HG02642 (cell line): Measurements from ENCODE around the gene POP7.
"Not testable (repeated sequence)": the region's sequence is repeated elsewhere in the genome, so short reads cannot be mapped to it uniquely, and the experiment has no call there.

ENCODE experiments used
- ATAC-seq: cut with Tn5 transposase; IDR thresholded peaks from one replicate; pipeline ENCODE4 v1.9.1; 2021; ENCODE audit warnings: mild to moderate bottlenecking; ENCODE audit not compliant: unreplicated experiment, poor library complexity

The POP7 gene

DNA sequence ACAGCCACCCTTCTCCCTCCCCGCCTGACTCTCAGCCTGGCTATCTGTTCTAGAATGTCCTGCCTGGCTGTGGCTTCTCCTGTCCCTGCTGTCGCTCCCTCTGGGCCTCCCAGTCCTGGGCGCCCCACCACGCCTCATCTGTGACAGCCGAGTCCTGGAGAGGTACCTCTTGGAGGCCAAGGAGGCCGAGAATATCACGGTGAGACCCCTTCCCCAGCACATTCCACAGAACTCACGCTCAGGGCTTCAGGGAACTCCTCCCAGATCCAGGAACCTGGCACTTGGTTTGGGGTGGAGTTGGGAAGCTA is 15.5 kb downstream of the POP7 start:
- ATAC-seq, result no peak

DNA sequence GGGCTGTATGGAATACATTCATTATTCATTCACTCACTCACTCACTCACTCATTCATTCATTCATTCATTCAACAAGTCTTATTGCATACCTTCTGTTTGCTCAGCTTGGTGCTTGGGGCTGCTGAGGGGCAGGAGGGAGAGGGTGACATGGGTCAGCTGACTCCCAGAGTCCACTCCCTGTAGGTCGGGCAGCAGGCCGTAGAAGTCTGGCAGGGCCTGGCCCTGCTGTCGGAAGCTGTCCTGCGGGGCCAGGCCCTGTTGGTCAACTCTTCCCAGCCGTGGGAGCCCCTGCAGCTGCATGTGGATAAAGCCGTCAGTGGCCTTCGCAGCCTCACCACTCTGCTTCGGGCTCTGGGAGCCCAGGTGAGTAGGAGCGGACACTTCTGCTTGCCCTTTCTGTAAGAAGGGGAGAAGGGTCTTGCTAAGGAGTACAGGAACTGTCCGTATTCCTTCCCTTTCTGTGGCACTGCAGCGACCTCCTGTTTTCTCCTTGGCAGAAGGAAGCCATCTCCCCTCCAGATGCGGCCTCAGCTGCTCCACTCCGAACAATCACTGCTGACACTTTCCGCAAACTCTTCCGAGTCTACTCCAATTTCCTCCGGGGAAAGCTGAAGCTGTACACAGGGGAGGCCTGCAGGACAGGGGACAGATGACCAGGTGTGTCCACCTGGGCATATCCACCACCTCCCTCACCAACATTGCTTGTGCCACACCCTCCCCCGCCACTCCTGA is 16.7 kb downstream of the POP7 start:
- ATAC-seq, result no peak

DNA sequence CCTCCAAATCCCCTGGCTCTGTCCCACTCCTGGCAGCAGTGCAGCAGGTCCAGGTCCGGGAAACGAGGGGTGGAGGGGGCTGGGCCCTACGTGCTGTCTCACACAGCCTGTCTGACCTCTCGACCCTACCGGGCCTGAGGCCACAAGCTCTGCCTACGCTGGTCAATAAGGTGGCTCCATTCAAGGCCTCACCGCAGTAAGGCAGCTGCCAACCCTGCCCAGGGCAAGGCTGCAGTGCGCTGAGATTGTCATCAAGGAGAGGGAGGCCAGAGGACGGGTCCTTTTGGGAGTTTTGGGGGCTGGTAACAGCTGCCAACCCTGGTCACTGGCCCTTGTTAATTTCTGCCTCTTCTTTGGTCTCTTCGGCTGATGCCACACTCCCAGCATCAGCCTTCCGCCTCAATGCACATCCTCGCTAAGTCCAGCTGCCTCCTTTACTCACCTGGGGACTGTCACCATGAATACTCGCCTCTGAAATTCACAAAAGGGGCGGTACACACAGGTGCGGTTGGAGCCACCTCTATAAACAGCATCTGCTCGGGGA is 17.9 kb downstream of the POP7 start:
- ATAC-seq, result no peak

DNA sequence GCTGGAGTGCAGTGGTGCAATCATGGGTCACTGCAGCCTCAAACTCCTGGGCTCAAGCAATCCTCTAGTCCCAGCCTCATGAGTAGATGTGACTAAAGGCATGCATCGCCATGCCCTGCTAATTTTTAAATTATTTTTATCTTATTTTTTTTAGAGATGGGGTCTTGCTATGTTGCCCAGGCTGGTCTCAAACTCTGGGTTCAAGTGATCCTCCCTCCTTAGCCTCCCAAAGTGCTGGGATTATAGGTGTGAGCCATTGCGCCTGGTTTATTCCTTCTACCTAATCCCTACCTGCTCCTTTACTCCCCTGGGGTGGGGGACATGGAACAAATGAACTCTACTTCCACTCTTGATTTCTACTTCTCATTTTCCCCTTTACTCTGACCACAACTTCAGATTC is 18.4 kb downstream of the POP7 start:
- ATAC-seq, result not testable (repeated sequence)

- ATAC-seq, result no peak
Observed at GRCh38 chr7:100726996-100727761, 21.3 kb downstream of the POP7 start.

GRCh38 chr7:100728196-100728595 is 22.3 kb downstream of the POP7 start:
- ATAC-seq, result no peak

GRCh38 chr7:100730136-100730800 is 24.3 kb downstream of the POP7 start:
- ATAC-seq, result no peak

DNA sequence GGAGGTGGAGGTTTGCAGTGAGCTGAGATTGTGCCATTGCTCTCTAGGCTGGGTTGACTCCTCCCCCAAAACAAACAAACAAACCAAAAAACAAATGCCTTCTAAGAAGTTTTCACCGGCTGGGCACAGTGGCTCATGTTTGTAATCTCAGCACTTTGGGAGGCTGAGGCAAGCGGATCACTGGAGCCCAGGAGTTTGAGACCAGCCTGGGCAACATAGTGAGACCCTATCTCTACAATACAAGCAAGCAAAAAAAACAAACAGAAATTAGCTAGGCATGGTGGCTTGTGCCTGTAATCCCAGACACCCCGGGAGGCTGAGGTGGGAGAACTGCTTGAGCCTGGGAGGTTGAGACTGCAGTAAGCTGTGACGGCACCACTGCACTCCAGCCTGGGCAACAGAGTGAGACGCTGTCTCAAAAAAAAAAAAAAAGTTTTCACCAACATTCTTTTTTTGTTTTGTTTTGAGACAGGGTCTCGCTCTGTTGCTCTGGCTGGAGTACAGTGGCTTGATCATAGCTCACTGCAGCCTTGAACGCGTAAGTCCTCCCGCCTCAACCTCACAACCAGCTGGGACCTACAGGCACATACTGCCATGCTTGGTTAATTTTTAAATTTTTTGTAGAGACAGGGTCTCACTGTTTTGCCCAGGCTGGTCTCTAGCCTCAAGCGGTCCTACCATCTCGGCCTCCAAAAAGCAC is 26.2 kb downstream of the POP7 start:
- no peak for ATAC-seq

DNA sequence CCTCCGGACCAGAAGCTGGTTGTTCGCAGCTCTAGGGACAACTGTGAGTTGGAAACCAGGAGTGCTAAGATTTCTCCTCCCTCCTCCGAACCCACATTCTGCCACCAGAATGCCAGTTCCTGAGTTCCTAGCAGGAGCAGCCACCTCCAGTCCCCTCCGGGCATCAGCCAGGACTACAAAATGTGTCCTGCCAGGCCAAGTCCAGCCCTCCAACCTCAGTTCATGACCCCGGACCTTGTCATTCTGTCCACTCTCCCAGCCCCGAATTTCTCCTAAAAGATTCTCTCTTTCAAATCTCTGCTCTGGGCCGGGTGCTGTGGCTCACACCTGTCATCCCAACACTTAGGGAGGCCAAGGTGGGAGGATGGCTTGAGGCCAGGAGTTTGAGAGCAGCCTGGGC is 29.8 kb downstream of the POP7 start:
- ATAC-seq, result no peak

DNA sequence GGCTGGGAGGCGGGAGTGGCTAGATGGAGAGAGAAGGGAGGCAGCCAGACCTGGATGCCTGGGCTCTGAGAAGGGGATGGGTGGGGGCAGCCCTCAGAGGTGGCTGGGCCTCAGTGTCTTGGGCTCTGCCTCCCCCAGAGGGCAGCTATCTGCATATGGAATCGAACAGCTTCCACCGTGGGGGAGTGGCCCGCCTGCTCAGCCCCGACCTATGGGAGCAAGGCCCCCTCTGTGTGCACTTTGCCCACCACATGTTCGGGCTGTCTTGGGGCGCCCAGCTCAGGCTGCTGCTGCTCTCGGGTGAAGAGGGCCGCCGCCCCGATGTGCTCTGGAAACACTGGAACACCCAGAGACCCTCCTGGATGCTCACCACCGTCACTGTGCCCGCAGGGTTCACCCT is 30.8 kb downstream of the POP7 start:
- no peak for ATAC-seq

DNA sequence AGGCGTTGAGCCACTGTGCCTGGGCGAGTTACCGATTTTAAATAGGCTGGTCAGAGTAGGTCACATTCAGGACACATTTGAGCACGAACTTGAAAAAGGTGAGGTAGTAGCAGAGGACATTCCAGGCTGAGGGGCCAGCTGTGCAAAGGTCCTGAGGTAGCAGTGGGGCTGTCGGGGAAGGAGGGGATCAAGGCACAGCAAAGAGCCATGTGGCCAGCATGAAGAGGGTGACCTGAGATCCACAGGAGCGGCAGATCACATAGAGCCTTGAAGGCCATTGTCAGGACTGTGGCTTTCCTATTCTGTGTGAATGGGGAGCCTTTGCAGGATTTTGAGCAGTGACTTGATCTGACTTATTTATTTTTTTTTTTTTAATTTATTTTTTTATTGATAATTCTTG is 34.0 kb downstream of the POP7 start:
- no peak for ATAC-seq

DNA sequence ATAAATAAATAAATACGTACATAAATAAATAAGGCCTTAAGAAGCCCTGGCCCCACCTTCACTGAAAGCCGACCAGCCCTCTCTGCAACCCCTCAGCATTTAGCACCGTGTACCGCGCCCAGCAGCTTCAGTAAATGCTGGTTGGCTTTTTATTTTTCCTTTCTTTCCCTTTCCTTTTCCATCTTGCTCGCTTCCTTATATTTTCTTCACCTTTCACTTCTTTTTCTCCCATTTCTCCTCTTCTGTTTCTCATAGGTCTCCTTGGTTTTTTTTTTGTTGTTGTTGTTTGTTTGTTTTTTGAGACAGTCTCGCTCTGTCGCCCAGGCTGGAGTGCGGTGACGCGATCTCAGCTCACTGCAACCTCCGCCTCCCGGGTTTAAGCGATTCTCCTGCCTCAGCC is 38.7 kb downstream of the POP7 start:
- no peak for ATAC-seq

GRCh38 chr7:100745184-100745583 is 39.3 kb downstream of the POP7 start:
- no peak for ATAC-seq

- ATAC-seq, result no peak
Observed at GRCh38 chr7:100752994-100753393, 47.1 kb downstream of the POP7 start.

DNA sequence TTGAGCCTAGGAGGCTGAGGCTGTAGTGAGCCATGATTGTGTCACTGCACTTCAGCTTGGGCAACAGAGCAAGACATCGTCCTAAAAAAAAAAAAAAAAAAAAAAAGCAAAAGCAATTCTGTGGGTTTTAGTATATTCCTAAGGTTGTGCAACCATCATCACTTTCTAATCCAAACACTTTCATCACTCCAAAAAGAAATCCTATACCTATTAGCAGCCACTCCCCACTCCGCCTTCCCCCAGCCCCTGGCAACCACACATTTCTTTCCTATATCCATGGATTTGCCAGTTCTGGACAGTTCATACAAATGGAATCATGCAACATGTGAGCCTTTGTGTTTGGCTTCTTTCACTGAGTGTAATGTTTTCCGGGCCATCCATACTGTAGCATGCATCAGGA is 47.8 kb downstream of the POP7 start:
- ATAC-seq, result no peak
